ENCODE data around the gene NIM1K. TPM values are rescaled to one million over a fixed set of nuclear protein-coding genes. Genes with fewer than 3 reads are reported as not detected.
A peak's percentile ranks its signal among the peaks of the same experiment; 100 is the strongest.

Gene NIM1K
- total RNA-seq, 1 experiment from 2014 or later = 0.07 TPM

GRCh38 chr5:43302481-43302880, 110.5 kb downstream of the NIM1K start:
- Mint-ChIP-seq H3K27me3 (ENCODE audit: low read depth) (no peaks in the 10 kb centered on the region), H3K27ac (peak overlapping the region; percentile 28; the same call in 1 of the 2 replicates), H3K9me3 (no peaks in the 10 kb centered on the region), H3K36me3 (peaks cover 16% of the 10 kb centered on the region), H3K4me3 (no peak overlapping the region), H3K4me1 (peaks cover 56% of the 10 kb centered on the region)
- ChIA-PET CTCF (interaction anchor here (1.5 to 1.9 kb wide), 3 partner anchors 10 to 182 kb away, joined by 4 to 7 read pairs (median 7); partner anchors contain the start of genes HMGCS1 and TMEM267), POLR2A (no interaction called here)
- DNase-seq (ENCODE audit: low spot score) = no peak
- no peak for TF ChIP-seq NFATC4 (CRISPR knock-in tag; IDR thresholded peaks at IDR 0.05)
- no peak for TF ChIP-seq SOX15 (CRISPR knock-in tag; IDR thresholded peaks at IDR 0.05)
- TF ChIP-seq TCF7 (CRISPR knock-in tag; IDR thresholded peaks at IDR 0.05; ENCODE audit: low read depth) = no peak
- TF ChIP-seq ZNF423 (CRISPR knock-in tag; IDR thresholded peaks at IDR 0.05) = no peak
- no peak for TF ChIP-seq GRHL2 (CRISPR knock-in tag; IDR thresholded peaks at IDR 0.05; ENCODE audit: insufficient replicate concordance, severe bottlenecking)
- TF ChIP-seq IRF2 (CRISPR knock-in tag; IDR thresholded peaks at IDR 0.05; ENCODE audit: borderline replicate concordance, low read depth) = no peak
- TF ChIP-seq GABPB1 (CRISPR knock-in tag; IDR thresholded peaks at IDR 0.05) = no peak
- TF ChIP-seq USF1 (CRISPR knock-in tag; IDR thresholded peaks at IDR 0.05) = no peak
- no peak for TF ChIP-seq TP53 (CRISPR knock-in tag; IDR thresholded peaks at IDR 0.05)
- TF ChIP-seq E2F1 (CRISPR knock-in tag; IDR thresholded peaks at IDR 0.05) = no peak
- no peak for ATAC-seq

GRCh38 chr5:43303242-43303641, 111.2 kb downstream of the NIM1K start:
- Mint-ChIP-seq H3K4me1 (peaks cover 62% of the 10 kb centered on the region), H3K9me3 (no peaks in the 10 kb centered on the region), H3K27me3 (ENCODE audit: low read depth) (no peaks in the 10 kb centered on the region), H3K4me3 (no peak overlapping the region), H3K27ac (peak overlapping the region; percentile 55), H3K36me3 (peaks cover 11% of the 10 kb centered on the region)
- no peak for ATAC-seq
- CTCF ChIA-PET = interaction anchor here (1.5 to 1.9 kb wide), 3 partner anchors 10 to 181 kb away, joined by 4 to 7 read pairs (median 7); partner anchors contain the start of genes HMGCS1 and TMEM267
- POLR2A ChIA-PET = no interaction called here
- no peak for DNase-seq (ENCODE audit: low spot score)
- TF ChIP-seq FOXJ3 (CRISPR knock-in tag; IDR thresholded peaks at IDR 0.05; ENCODE audit: borderline replicate concordance) (no peak), SOX15 (CRISPR knock-in tag; IDR thresholded peaks at IDR 0.05) (no peak), PRDM15 (CRISPR knock-in tag; IDR thresholded peaks at IDR 0.05) (no peak), JAZF1 (CRISPR knock-in tag; IDR thresholded peaks at IDR 0.05) (no peak), CREM (CRISPR knock-in tag; IDR thresholded peaks at IDR 0.05) (no peak), RELA (CRISPR knock-in tag; IDR thresholded peaks at IDR 0.05; ENCODE audit: borderline replicate concordance) (no peak), ATF1 (CRISPR knock-in tag; IDR thresholded peaks at IDR 0.05) (no peak), CREB1 (CRISPR knock-in tag; IDR thresholded peaks at IDR 0.05) (no peak), TCF7 (CRISPR knock-in tag; IDR thresholded peaks at IDR 0.05; ENCODE audit: low read depth) (no peak), SMAD3 (CRISPR knock-in tag; IDR thresholded peaks at IDR 0.05; ENCODE audit: borderline replicate concordance) (no peak), ETV6 (CRISPR knock-in tag; IDR thresholded peaks at IDR 0.05) (no peak), NFATC4 (CRISPR knock-in tag; IDR thresholded peaks at IDR 0.05) (no peak), ZSCAN18 (CRISPR knock-in tag; IDR thresholded peaks at IDR 0.05) (no peak), STAT6 (CRISPR knock-in tag; conservative IDR thresholded peaks at IDR 0.05; ENCODE audit: low read depth) (no peak), KAT7 (CRISPR knock-in tag; IDR thresholded peaks at IDR 0.05; ENCODE audit: borderline replicate concordance) (no peak), MYBL2 (CRISPR knock-in tag; IDR thresholded peaks at IDR 0.05) (no peak)
